ENCODE results near the gene FAM180B. TPM values are rescaled to one million over a fixed set of nuclear protein-coding genes. Genes with fewer than 3 reads are reported as not detected.

FAM180B gene
- total and polyA plus RNA-seq, 2 of the 8 experiments (the other 6 are each of a cell fraction or from before 2014, with no cell fraction given): 0.09 TPM; not detected in 1

- TF ChIP-seq EZH2 (IDR thresholded peaks at IDR 0.05; ENCODE audit: low read depth, low read length, severe bottlenecking) (no peak), TEAD4 (IDR thresholded peaks at IDR 0.05; ENCODE audit: low read depth, low read length) (no peak), RNF2 (IDR thresholded peaks at IDR 0.05; ENCODE audit: borderline replicate concordance, low read depth, low read length, missing control alignments, poor library complexity, severe bottlenecking) (no peak)
Observed at GRCh38 chr11:47558695-47559094, 27.8 kb upstream of the FAM180B start (continued).
